Renal cortex interstitium (tissue), 11 donors: Measurements from ENCODE around the gene HSD17B8. TPM values are rescaled to one million over a fixed set of nuclear protein-coding genes. Genes with fewer than 3 reads are reported as not detected.

Experiments used
- DNase-seq, 11 donors: peaks; one replicate each; pipeline ENCODE4 v3.0.0-alpha.2; 2013; ENCODE audit warnings: low read depth in 9 of 11, low spot score in 4 of 11; ENCODE audit errors: extremely low read depth in 1 of 11
- polyA plus RNA-seq, 3 donors: library from polyadenylated mRNA; unstranded; fragments of 120-200 nt; gene quantifications; one replicate each; pipeline ENCODE4 v1.2.1, GENCODE V29; 2013; ENCODE audit not compliant: insufficient read length in 3 of 3

HSD17B8 gene
- polyA plus RNA-seq, 3 donors, result 24.4 to 28.5 (median 28.2) TPM

DNA sequence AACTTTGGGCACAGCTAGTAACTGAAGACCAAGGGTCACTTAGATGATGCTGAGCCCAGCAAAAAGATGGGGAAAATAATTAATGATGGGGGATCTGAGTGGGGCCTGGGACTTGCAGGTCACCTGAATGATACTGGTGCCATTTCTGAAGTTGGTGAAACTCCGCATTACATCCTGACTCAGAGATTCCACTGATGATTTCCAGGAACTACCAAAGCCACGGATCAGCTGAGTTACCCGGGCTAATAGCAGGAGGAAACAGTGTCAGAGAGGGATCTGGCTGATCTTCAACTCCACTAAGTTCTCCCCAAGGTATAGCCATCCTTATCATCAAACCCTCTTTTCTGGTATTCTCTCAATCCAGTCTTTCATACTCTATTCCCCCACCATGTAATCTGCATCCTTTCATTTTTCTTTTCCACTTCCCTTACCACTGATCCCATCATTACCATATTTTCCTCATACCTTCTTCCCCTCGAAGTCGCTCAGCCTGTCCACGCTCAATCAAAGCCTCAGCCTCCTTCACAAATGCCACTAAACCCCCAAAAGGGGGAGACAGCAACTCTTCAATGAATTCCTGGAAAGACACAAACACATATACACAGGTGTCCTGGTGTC lies 47.0 kb downstream of the HSD17B8 start:
- no peak for DNase-seq

DNA sequence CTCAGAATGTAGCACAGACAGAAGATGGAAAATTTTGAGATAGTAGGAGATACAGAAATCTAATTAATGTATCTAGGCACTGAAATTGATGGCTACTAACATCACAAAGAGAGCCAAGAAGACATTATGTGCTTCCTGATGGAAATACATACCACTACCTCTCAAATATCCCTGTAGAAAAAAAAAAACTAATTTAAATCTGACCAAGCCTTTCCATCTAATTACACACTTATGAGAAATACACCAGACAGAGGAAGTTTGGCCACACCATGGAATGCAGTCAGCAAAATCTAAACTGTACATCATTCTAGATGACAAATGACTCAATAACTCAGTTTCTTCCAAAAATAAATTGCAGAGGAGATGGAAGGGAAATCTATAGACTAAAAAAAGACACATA lies 48.3 kb downstream of the HSD17B8 start:
- no peak for DNase-seq

DNA sequence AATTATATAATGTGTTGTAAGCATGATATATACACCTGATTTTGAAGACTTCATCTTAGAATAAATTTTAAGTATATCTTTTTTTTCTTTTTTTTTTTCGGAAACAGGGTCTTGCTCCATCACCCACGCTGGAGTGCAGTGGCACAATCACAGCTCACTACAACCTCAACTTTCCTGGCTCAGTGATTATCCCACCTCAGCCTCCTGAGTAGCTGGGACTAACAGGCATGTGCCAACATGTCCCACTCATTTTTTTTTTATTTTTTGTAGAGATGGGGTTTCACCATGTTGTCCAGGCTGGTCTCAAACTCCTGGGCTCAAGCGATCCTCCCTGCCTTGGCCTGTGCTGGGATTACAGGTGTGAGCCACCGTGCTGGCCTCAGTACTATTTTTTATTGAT lies 50.1 kb downstream of the HSD17B8 start:
- no peak for DNase-seq

Other genes with a start within 250 kb of the HSD17B8 start
- 100 to 1,000 TPM; 298 to 338 (median 312) TPM for gene BRD2, start 236.1 kb upstream of the HSD17B8 start, polyA plus RNA-seq
- 1 to 10 TPM; 3.8 to 4.8 (median 4.2) TPM for gene HLA-DOA, start 195.1 kb upstream of the HSD17B8 start, polyA plus RNA-seq
- 10 to 100 TPM in 2 of 3 donors, 1 to 10 TPM in 1; 8.6 to 32.9 (median 19.7) TPM for gene HLA-DPA1, start 131.0 kb upstream of the HSD17B8 start, polyA plus RNA-seq
- gene HLA-DPB1, start 128.7 kb upstream of the HSD17B8 start, polyA plus RNA-seq, result 10 to 100 TPM; 10.7 to 26.6 (median 20.8) TPM
- 1 to 10 TPM; 4.2 to 7.3 (median 5.0) TPM for gene COL11A2, start 12.2 kb upstream of the HSD17B8 start, polyA plus RNA-seq
- gene RXRB, start 4.0 kb upstream of the HSD17B8 start, polyA plus RNA-seq, result 10 to 100 TPM; 51.1 to 64.5 (median 61.0) TPM
- gene SLC39A7, start 3.8 kb upstream of the HSD17B8 start, polyA plus RNA-seq, result 100 to 1,000 TPM; 101 to 130 (median 109) TPM
- gene RING1, start 3.8 kb downstream of the HSD17B8 start, polyA plus RNA-seq, result 10 to 100 TPM; 49.2 to 68.5 (median 62.5) TPM
- 10 to 100 TPM; 69.2 to 99.3 (median 74.0) TPM for gene VPS52, start 67.2 kb downstream of the HSD17B8 start, polyA plus RNA-seq
- 1,000 to 10,000 TPM; 2,982 to 3,472 (median 3,206) TPM for gene RPS18, start 67.4 kb downstream of the HSD17B8 start, polyA plus RNA-seq
- 1 to 10 TPM; 2.6 to 5.1 (median 4.4) TPM for gene B3GALT4, start 72.5 kb downstream of the HSD17B8 start, polyA plus RNA-seq
- 10 to 100 TPM; 57.3 to 72.6 (median 66.4) TPM for gene WDR46, start 84.6 kb downstream of the HSD17B8 start, polyA plus RNA-seq
- 10 to 100 TPM; 70.4 to 77.0 (median 76.8) TPM for gene PFDN6, start 84.9 kb downstream of the HSD17B8 start, polyA plus RNA-seq
- 100 to 1,000 TPM; 103 to 134 (median 113) TPM for gene RGL2, start 94.3 kb downstream of the HSD17B8 start, polyA plus RNA-seq
- gene TAPBP, start 109.4 kb downstream of the HSD17B8 start, polyA plus RNA-seq, result 10 to 100 TPM; 33.7 to 47.7 (median 34.5) TPM
- 10 to 100 TPM; 19.8 to 28.3 (median 23.2) TPM for gene ZBTB22, start 113.1 kb downstream of the HSD17B8 start, polyA plus RNA-seq
- gene DAXX, start 118.3 kb downstream of the HSD17B8 start, polyA plus RNA-seq, result 10 to 100 TPM; 46.9 to 63.6 (median 61.5) TPM
- 10 to 100 TPM; 37.0 to 50.3 (median 46.5) TPM for gene KIFC1, start 187.2 kb downstream of the HSD17B8 start, polyA plus RNA-seq
- gene PHF1, start 206.4 kb downstream of the HSD17B8 start, polyA plus RNA-seq, result 10 to 100 TPM; 57.8 to 82.8 (median 68.8) TPM
- gene CUTA, start 213.5 kb downstream of the HSD17B8 start, polyA plus RNA-seq, result 100 to 1,000 TPM; 226 to 254 (median 240) TPM
- 10 to 100 TPM; 32.6 to 51.5 (median 33.5) TPM for gene SYNGAP1, start 215.4 kb downstream of the HSD17B8 start, polyA plus RNA-seq
- 10 to 100 TPM; 13.4 to 17.7 (median 15.5) TPM for gene ZBTB9, start 249.9 kb downstream of the HSD17B8 start, polyA plus RNA-seq